Panc1 (cell line): ENCODE measurements around the gene CCDC137. TPM values are rescaled to one million over a fixed set of nuclear protein-coding genes. Genes with fewer than 3 reads are reported as not detected.

Experiments
- ATAC-seq: fragments of 200-7000 bp; cut with Tn5 transposase; 2 replicates; pipeline ENCODE4 v1.9.1; 2020; ENCODE audit warnings: mild to moderate bottlenecking, moderate library complexity
- BruUV-seq: library from RNA; stranded (reverse); fragments of 400-500 nt; replicated peaks from 2 replicates; lab custom pipeline; 2021; lab: Mats Ljungman, UMichigan
- CTCF ChIA-PET: fragments of 300-600 bp; sonication (Branson Sonifier 250); formaldehyde crosslinking; loops from one replicate; lab custom pipeline; 2022; ENCODE audit warnings: antibody characterized with exemption; lab: Charles Lee
- POLR2A ChIA-PET: fragments of 300-600 bp; sonication (Branson Sonifier 250); formaldehyde crosslinking; loops from one replicate; lab custom pipeline; 2022; ENCODE audit warnings: antibody characterized with exemption; lab: Charles Lee
- DNase-seq: peaks from one replicate; pipeline ENCODE4 v3.0.0-alpha.2; 2010; ENCODE audit warnings: low read depth, low spot score
- H3K27ac ChIP-seq: 2 replicates; pipeline ENCODE4 v1.5.1; 2011; ENCODE audit warnings: mild to moderate bottlenecking, low read length, inconsistent platforms
- H3K27me3 ChIP-seq: fragments of 200-500 bp; sonication (Bioruptor generic); 2 replicates; pipeline ENCODE4 v1.6.0; 2014; ENCODE audit warnings: low read length, inconsistent platforms; ENCODE audit not compliant: control insufficient read depth, insufficient read depth
- H3K36me3 ChIP-seq: fragments of 200-500 bp; sonication (Bioruptor generic); 2 replicates; pipeline ENCODE4 v1.5.1; 2014; ENCODE audit warnings: inconsistent platforms, mild to moderate bottlenecking, low read length, moderate library complexity; ENCODE audit not compliant: control insufficient read depth, insufficient read depth
- H3K4me1 ChIP-seq: 2 replicates; pipeline ENCODE4 v1.5.1; 2011; ENCODE audit warnings: inconsistent platforms, mild to moderate bottlenecking, low read length, moderate library complexity; ENCODE audit not compliant: control insufficient read depth, insufficient read depth
- H3K4me3 ChIP-seq, 2 experiments: 2 replicates each; pipeline ENCODE4 v1.5.1; 2011 to 2012; ENCODE audit warnings: low read depth in 2 of 2, low read length in 2 of 2, mild to moderate bottlenecking in 2 of 2, inconsistent platforms in 1 of 2, moderate library complexity in 1 of 2
- H3K9me3 ChIP-seq: fragments of 200-500 bp; sonication (Bioruptor generic); 2 replicates; pipeline ENCODE4 v1.5.1; 2014; ENCODE audit warnings: low read depth, mild to moderate bottlenecking, inconsistent platforms, low read length, moderate library complexity; ENCODE audit not compliant: control insufficient read depth, insufficient read depth
- CTCF ChIP-seq: fragments of 450-650 bp; IDR thresholded peaks from 2 replicates; pipeline ENCODE4 v1.5.1; 2017; ENCODE audit warnings: mild to moderate bottlenecking
- POLR2AphosphoS5 ChIP-seq: IDR thresholded peaks from 2 replicates; pipeline ENCODE4 v1.6.1; 2012; ENCODE audit warnings: mild to moderate bottlenecking, low read depth, low read length, moderate library complexity
- REST ChIP-seq, 2 experiments: IDR thresholded peaks; 2 replicates each; pipeline ENCODE4 v1.6.1; 2011 to 2012; ENCODE audit warnings: low read depth in 2 of 2, control low read depth in 1 of 2, low read length in 1 of 2, mild to moderate bottlenecking in 1 of 2, moderate library complexity in 1 of 2; ENCODE audit not compliant: insufficient read depth in 1 of 2
- SIN3A ChIP-seq: IDR thresholded peaks from 2 replicates; pipeline ENCODE4 v1.6.1; 2012; ENCODE audit warnings: low read depth, mild to moderate bottlenecking, low read length, moderate library complexity, borderline replicate concordance; ENCODE audit not compliant: insufficient read depth
- TCF7L2 ChIP-seq: IDR thresholded peaks from 2 replicates; pipeline ENCODE4 v1.6.1; 2011; ENCODE audit warnings: mild to moderate bottlenecking, low read depth, low read length, inconsistent platforms
- in situ Hi-C: cut with HindIII; loops from 2 replicates; pipeline ENCODE4 v1.10.0; 2016; ENCODE audit warnings: low sequenced_read_pairs, low pct_unique_long_range_greater_than_20kb
- intact Hi-C: fragments of 100-400 bp; cut with micrococcal nuclease; formaldehyde crosslinking; loops from one replicate; pipeline ENCODE4 v1.10.0; 2022; ENCODE audit not compliant: unreplicated experiment
- total RNA-seq: library from RNA; stranded (reverse); gene quantifications from one replicate; pipeline ENCODE4 v1.2.1, GENCODE V29; 2021; ENCODE audit not compliant: unreplicated experiment

The CCDC137 gene
- total RNA-seq, 1 experiment from 2014 or later = 74.6 TPM

GRCh38 chr17:81711814-81712467, 45.4 kb downstream of the CCDC137 start, which contains the start of gene SLC25A10:
Gene SLC25A10 (plus strand): TSS chr17:81712284. CDS start chr17:81712427, 143 bp downstream.
- peaks cover 37% of the 10 kb centered on the region for H3K4me1 ChIP-seq
- POLR2A ChIA-PET = interaction anchor here (0.6 to 0.7 kb wide), 2 partner anchors 9 to 14 kb away, joined by 4 to 6 read pairs; partner anchors contain the start of gene MRPL12
- intact Hi-C loops = no loop called here
- ATAC-seq (peak; percentile 78), DNase-seq (no peak)
- TF ChIP-seq CTCF (no peak), POLR2AphosphoS5 (peak; percentile 49; the same call in 1 of the 2 replicates), TCF7L2 (peak; percentile 100)
- no peaks in the 10 kb centered on the region for H3K27me3 ChIP-seq
- CTCF ChIA-PET = interaction anchor here (0.7 kb wide), 1 partner anchor 24 kb away, joined by 7 read pairs; no protein-coding TSS in a partner anchor
- in situ Hi-C loops = no loop called here
- H3K4me3 ChIP-seq = peak within 1 kb of the TSS; percentile 78 to 82
- BruUV-seq = no TSS peak
- no peaks in the 10 kb centered on the region for H3K9me3 ChIP-seq
- H3K36me3 ChIP-seq = peaks cover 7% of the 10 kb centered on the region; the same call in 1 of the 2 replicates
- peak within 1 kb of the TSS; percentile 92 for H3K27ac ChIP-seq

- TF ChIP-seq TCF7L2 (peak; percentile 97), SIN3A (peak; percentile 71; the same call in 1 of the 2 replicates), POLR2AphosphoS5 (no peak; the same call in 1 of the 2 replicates), CTCF (no peak; the same call in 1 of the 2 replicates), REST (IDR thresholded peaks at IDR 0.05; ENCODE audit: insufficient read depth in 1 of 2, low read depth in 2 of 2, low read length in 1 of 2) (no peak)
- intact Hi-C loops (no loop called here), in situ Hi-C loops (no loop called here)
- H3K36me3 ChIP-seq = peaks cover 6% of the 10 kb centered on the region; the same call in 1 of the 2 replicates
- peak overlapping the region; percentile 92 for H3K27ac ChIP-seq
- H3K27me3 ChIP-seq = no peaks in the 10 kb centered on the region
- ChIA-PET POLR2A (interaction anchor here (0.6 kb wide), 3 partner anchors 9 to 35 kb away, joined by 4 to 5 read pairs (median 4); partner anchors contain the start of gene MRPL12), CTCF (no interaction called here)
- H3K4me3 ChIP-seq = peak overlapping the region; percentile 78 to 82
- DNase-seq (no peak), ATAC-seq (peak; percentile 52)
- no TSS peak for BruUV-seq
- H3K4me1 ChIP-seq = peaks cover 37% of the 10 kb centered on the region
- H3K9me3 ChIP-seq = no peaks in the 10 kb centered on the region
Observed at GRCh38 chr17:81712468-81713003, 46.0 kb downstream of the CCDC137 start.
